NCI-H2107 treated with DMSO at 0.1 percent for 48 hours (cell line): ENCODE measurements around the gene TMEM218.
A peak's percentile ranks its signal among the peaks of the same experiment; 100 is the strongest.
"Not testable (repeated sequence)": the region's sequence is repeated elsewhere in the genome, so short reads cannot be mapped to it uniquely, and the experiment has no call there.

Experiments
- DNase-seq: peaks from one replicate; lab custom pipeline; 2025; ENCODE audit not compliant: unreplicated experiment; lab: John Stamatoyannopoulos, UW

Gene TMEM218

DNA sequence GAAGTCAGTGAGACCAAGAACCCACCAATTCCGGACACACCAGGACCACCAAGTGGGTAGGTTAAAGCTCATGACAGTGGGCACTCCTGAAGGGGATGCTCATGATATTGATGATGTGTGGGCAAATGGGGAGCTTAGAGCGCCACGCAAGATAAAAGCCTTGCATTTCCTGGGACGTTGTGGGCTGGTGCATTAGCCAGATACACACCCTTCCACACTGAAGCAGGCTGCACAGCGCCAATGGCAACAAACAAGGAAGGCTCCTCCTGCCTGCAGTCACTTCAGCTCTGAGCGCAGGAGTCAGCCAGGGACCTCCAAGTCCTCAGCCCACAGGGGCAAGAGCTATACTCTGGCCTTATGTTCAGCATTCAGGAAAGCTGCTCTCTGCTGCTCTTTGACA lies 20.6 kb downstream of the TMEM218 start:
- DNase-seq, result no peak

DNA sequence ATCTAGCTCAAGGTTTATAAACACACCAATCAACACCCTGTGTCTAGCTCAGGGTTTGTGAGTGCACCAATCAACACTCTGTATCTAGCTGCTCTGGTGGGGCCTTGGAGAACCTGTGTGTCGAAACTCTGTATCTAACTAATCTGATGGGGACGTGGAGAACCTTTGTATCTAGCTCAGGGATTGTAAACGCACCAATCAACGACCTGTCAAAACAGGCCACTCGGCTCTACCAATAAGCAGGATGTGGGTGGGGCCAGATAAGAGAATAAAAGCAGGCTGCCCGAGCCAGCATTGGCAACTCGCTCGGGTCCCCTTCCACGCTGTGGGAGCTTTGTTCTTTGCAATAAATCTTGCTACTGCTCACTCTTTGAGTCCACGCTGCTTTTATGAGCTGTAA lies 21.3 kb downstream of the TMEM218 start:
- not testable (repeated sequence) for DNase-seq

GRCh38 chr11:125089481-125089880 lies 21.9 kb downstream of the TMEM218 start:
- DNase-seq, result not testable (repeated sequence)

GRCh38 chr11:125088576-125089455 lies 22.6 kb downstream of the TMEM218 start:
- DNase-seq, result peak; percentile 1

- DNase-seq, result no peak
Measured at GRCh38 chr11:125088123-125088522, 23.3 kb downstream of the TMEM218 start.

GRCh38 chr11:125086633-125087296 lies 24.7 kb downstream of the TMEM218 start:
- no peak for DNase-seq

- DNase-seq, result no peak
Measured at GRCh38 chr11:125085301-125086081, 25.9 kb downstream of the TMEM218 start.

DNA sequence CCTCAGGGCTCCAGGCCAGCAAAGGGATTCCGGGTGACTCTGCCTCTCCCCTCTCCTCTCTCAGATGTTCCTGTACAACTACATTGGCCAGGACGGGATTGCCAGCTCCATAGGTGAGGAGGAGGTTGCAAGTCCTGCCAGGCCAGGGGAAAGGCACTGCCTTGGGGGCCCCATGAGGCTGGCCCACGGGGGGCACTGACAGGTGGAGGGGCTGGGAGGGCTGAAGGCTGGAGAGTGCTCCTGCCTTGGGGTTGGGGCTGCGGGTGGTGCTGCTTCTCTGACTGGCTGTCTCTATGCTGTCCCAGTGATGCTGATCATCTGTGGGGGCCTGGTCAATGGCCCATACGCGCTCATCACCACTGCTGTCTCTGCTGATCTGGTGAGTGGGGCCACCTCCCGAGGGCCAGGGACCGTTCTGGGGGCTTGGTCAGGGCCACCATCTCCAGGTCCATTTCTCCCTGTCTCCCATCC lies 26.6 kb downstream of the TMEM218 start:
- DNase-seq, result no peak

- no peak for DNase-seq
Measured at GRCh38 chr11:125084057-125084416, 27.4 kb downstream of the TMEM218 start.

GRCh38 chr11:125083312-125084056 lies 27.9 kb downstream of the TMEM218 start:
- DNase-seq, result no peak

GRCh38 chr11:125082611-125083311 lies 28.7 kb downstream of the TMEM218 start:
- DNase-seq, result no peak

DNA sequence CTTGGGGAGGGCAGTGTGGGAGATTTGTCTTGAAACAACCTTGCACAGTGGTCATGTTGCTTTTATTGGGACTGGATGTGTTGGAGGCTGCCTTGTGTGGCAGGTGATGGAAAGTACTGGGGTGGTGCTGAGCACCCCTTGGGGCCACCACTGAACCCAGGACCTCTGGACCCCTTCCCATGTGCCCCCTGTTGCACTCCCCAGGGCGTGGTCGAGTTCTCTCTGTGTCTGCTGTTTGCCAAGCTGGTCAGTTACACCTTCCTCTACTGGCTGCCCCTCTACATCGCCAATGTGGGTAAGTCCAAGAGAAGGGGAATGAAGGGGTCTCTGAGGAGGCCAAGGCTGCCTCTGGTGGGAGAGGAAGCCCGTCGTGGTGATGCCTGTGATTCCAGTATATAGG lies 29.4 kb downstream of the TMEM218 start:
- DNase-seq, result no peak

- DNase-seq, result no peak
Measured at GRCh38 chr11:125081098-125081798, 30.2 kb downstream of the TMEM218 start.

DNA sequence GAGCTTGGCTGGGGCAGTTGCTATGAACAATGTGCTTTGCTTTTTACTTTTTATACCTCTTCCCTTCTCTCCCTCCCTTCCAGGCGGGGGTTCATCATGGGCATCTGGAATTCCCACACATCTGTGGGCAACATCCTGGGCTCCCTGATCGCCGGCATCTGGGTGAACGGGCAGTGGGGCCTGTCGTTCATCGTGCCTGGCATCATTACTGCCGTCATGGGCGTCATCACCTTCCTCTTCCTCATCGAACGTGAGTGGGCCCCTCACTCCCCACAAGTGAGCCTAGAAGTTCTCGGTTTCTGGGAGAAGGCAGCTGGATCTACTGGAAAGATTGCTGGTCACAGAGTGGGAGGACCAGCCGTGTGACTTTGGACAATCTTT lies 30.9 kb downstream of the TMEM218 start:
- no peak for DNase-seq

DNA sequence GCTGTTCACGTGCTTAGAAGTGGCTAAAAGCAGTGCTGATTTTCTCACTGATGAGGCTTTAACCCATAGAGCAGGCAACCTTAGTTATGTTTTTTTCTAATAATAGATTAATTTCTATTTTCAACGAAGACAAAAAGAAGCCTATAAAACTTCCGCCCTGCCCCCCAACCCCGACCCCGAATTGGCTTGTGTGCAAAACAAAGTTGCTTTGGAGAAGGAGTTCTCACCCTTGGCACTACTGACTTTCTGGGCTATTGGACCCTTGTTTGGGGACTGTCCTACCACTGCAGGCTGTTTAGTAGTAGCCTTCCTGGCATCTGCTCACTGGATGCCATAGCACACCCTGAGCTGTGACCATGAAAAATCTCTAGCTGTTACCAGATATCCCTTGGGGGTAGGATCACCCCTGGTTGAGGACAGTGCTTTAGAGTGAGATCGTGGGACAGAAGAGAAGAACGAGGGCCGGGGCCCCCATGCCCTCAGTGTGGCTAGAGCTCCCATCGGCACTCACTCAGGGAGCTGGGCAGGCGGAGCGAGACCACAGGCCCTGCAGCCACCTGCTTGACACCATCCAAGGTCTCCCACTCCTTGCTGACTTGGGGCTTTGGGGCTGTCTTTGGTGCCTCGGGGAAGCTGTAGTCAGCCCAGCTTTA lies 31.4 kb downstream of the TMEM218 start:
- no peak for DNase-seq

DNA sequence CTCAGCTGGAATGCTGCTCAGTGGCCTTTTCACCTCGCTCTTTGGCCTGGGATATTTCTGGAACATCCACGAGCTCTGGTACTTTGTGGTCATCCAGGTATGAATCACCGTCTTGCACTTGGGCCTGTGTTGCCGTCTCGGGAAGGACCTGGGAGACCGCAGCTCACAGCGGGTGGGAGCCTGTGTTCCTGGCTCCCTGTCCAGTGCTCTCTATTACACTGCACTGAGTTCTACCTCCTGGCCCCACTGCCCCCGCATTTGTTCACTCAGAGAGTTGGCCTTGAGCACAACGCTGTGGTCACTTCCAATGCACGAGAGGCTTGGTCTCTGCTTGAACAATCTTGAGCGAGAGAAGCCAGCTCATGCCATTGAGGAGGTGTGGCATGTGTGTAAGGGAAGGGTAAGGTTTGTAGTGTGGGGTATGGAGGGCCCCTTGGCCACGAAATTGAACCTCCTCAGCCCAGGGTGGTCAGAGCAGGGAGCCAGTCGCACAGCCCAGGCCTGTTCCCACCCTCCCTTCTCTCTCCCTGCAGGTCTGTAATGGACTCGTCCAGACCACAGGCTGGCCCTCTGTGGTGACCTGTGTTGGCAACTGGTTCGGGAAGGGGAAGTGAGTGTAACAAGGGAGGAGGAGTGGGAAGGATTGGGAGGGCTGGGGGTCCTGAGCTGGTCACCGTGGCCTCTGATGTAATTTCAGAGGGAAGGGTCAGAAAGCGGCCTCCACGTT lies 32.1 kb downstream of the TMEM218 start:
- DNase-seq, result no peak

DNA sequence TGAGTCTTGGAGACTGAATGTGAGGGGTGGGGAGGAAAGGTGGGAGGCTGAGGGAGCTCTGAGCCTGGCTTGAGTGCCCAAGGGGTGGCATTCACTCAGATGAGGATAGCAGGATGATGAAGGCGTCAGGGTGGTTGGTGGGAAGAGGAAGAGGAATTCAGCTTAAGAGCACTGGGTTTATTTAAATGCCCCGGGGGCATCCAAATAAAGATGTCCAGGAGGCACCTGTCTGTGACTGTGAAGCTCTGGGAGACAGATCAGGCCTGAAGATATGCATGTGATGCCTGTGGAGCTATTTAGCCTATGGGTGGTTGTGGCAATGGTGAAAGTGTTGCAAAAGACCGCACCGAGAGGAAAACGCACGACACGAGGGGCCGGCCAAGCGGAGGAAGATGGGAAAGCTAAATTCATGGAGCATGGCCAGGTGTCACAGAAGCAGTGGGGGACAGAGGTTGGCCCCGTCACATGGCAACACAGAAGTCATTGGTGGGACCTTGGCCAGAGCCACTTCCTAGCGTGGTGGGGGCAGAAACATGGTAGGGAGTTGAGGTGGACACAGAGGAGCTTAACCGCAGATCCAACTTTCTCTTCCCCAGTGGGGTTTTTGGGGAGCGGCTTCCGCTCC lies 32.8 kb downstream of the TMEM218 start:
- DNase-seq, result no peak

DNA sequence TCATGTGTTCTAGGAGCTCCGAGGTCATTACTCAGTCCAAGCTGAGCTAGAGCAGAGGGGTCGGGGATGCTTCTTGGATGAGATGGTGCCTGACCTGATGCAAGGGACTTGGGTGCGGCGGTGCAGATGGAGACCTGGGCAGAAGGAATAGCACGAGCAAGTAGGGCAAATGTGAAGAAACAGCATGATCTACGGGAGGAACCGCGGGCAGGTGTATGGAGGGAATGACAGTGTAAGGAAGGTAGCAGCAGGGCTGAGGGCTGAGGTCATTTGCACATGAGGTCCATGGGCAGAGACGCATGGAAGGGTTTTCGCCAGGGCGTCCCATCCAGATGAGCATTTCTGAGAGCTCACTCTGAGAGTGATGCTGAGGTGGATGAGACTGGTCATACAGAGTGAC lies 33.4 kb downstream of the TMEM218 start:
- no peak for DNase-seq
